GM19328 (cell line): Measurements from ENCODE around the gene TMPRSS4.

ENCODE experiments used
- ATAC-seq: cut with Tn5 transposase; IDR thresholded peaks from one replicate; pipeline ENCODE4 v1.9.1; 2021; ENCODE audit warnings: mild to moderate bottlenecking, moderate library complexity; ENCODE audit not compliant: unreplicated experiment

TMPRSS4 gene

DNA sequence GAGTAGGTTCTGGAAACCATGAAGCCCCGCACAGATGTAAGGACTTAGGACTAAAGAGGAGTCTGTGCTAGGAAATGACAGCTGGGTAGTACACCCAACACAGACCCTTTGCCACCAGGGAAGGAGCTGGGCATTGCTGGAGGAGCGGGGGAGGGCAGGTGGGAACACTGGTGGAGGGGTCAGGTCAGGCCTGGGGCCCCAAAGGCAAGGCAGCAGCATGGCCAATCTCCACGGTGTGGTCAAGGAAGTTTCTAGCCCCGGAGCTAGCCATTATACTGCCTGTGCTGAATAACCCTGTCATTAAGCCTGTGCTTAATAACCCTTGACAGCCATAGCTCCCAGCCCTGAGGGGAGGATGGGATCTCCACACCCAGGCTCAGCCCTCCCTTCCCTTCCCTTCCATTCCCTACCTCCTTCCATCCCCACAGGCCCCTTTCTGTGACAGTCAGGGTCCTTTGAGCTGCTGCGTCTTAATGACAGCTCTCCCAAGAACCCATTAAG is 2.1 kb downstream of the TMPRSS4 start:
- ATAC-seq: no peak

DNA sequence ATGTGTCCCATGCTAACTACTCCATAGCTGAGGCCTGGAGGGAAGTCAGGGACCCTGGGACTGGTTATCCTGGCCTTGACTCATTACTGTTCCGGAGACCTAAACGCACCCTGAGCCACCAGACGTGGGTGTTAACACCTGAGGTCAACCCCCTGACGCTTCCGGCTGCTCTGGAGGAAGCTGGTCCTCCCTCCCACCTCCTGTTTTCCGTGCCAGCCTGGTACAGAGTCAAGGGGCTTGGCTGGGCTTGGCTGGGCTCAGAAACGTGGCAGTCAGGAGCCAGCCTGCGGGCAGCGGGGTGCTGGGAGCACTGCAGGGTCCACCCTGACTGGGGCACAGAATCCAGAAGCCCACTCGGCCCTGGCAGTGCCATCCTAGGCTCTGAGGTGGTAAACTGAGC is 2.6 kb downstream of the TMPRSS4 start:
- no peak for ATAC-seq

DNA sequence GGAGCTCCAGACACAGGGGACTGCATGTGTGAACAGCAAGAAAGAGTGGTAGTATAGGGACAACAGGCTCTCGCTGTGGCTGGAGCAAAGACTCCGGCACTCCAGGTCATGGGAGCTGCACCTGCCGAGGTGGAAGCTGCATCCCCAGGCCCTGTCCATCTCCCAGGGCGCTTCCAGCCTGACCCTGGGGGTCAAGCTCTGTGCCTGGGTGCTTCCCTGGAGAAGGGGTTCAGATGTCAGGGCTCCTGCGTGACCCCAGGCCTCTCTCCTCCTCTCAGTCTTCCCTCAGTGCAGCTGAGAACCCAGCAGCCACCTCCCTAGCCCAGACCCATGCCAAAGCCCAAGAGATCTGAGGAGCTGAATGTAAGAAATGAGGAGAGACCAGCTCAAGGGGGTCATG is 3.4 kb downstream of the TMPRSS4 start:
- ATAC-seq: no peak

DNA sequence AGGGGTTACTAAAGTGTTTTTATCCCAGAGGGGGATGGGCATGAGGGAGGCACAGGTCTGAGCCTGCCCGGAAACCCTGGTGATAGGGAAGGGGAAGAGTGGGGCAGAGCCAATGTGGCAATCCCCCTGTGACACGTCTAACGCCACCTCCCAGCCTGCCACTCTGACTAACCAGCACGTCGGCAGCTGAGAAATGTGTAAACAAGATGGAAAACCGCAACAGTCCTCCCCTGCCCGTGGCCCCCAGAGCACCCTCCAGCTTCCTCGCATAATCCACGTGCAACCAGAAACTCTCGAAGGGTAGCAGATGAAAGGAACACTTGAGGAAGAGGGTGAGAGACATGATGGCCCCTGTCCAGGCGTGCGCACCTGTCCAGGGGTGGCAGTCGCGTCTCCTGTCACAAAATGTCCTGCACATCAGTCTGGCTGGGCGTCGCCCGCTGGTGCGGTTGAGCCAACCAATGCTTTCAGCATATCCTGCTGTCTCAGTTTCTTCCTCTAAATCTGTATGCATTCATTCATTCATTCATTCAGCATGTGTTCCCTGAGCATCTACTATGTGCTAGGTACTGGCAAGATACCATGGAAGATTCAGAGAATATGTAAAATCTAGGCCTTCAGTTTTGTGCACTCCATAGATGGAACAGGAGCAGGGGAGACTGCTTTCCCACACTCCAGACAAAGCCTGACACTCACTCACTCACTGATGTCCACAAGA is 4.5 kb downstream of the TMPRSS4 start:
- ATAC-seq: no peak

DNA sequence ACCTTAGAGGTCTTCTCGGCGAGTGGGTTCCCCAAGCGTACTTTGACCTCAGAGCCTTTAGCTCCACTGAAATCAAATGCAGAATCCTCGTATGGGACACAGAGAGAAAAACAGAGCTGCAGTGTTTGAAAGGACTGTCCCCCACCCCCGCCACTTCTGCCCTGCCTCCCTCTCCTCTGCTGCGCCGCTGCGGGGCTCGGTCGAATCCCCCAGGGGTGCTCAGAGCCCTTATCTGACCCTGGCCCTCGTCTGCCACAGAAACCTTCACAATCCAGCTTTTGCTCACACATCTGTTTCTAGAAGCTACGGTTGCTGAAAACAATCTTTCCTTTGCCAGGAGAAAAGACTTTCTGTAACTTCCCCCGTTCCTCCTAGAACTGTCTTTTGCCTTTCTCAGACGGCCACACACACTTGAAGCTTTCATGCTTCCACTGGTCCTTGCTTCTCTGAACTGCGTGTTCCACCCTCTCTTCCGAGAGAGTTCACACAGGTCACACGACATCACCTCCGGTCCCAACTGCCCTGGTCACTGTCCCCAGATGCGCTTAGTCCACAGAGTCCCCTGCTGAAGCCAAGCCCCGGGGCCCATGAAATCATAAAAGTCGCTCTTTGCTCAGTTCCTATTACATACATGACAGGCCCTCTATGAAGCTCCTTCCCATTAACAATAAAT is 6.1 kb downstream of the TMPRSS4 start:
- ATAC-seq: no peak

DNA sequence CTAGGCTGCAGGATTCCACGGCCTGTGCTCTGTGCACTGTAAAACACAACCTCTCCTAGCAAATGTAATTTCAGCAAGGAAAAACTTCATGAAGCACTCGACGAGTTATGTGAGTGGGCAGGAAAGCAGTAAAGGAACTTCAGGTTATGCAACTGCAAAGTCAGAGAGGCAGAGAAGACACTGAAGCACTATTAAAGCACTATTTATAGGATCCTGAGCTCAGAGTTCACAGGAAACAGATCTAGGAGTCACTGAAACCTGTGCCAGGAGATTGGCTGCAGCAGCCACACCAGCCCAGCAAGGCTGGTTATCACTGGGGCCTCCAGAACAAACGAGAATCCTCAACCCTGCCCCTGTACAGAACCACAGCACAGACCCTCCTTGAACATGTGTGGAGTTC is 7.4 kb downstream of the TMPRSS4 start:
- ATAC-seq: no peak

DNA sequence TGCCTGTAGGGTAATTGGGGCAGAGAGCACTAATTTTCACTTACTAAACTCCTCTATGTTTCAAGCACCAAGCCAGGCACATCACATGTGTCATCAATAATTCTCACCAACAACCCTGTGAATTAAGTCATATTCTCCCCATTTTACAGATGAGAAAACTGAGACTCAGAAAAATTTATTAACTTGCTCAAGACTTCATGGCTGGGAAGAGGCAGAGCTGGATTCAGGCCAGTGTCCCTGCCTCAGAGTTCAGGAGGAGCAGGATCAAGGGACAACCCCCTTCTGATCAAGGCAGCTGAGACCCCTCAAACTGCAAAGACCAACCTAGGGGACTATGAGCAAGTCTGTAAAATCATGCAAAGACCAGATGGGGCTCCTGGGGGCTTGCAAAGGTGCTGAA is 7.8 kb downstream of the TMPRSS4 start:
- ATAC-seq: no peak

DNA sequence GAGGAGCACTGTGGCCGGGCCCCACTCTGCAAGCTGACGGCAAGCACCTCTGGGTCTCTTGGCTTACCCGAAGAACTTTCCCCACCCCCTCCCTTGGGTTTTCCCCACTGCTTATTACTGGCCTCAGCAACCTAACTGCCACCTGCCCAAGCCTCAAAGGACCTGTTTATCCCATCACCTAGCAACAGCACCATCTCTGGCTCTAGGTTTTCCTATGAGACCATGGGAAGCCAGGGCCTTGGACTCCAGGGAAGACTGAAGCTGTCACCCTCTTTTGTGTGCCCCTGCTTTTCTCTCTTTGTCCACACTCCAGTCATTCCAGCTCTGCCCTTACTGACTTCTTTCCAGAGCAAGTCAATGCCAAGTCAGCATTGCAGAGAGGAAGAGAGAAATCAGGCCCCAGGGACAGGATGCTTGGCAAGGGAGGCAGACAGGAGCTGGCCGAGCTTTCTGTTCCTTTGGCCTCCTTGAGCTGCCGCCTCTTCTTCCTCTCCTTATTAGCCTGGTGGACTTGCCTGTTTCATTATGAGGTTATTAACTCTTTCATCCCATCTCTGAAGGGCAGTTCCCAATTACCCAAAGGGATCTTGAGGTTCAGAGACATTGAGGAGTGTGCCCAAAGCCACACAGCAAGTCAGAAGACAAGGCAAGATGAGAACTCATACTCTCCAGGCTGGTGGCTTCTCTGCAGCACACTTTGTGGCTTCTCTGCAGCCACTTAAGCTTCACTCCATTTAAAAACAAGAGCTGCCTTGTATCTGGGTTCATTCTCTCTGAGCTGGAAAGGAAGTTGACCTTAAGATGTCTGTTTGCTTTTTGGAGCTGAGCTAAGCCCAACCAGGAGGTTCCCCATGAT is 10.3 kb downstream of the TMPRSS4 start, which contains the start of gene SMIM35:
SMIM35 (minus strand) TSS at position 51 of the 856 bp plus-strand sequence. CDS start 206 bp downstream, outside the sequence.
- ATAC-seq: no peak

DNA sequence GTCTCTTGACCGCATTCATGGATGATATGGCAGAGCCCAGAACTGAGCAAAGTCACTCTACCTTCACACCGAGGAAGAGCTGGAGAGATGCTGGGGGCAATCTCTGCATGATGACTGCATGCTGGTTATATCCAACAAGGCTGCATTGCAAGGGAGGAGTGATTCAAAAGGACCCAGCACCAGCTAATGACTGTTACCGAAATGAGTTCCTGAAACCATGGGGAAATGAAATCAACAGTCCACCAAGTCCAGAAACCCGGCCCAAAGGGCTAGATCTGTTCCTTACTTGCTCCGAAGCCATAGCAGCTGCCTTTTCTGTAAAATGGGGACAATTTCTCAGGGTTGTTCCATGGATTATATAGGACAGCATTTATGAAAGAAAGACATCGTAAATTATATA is 11.1 kb downstream of the TMPRSS4 start:
- ATAC-seq: no peak

DNA sequence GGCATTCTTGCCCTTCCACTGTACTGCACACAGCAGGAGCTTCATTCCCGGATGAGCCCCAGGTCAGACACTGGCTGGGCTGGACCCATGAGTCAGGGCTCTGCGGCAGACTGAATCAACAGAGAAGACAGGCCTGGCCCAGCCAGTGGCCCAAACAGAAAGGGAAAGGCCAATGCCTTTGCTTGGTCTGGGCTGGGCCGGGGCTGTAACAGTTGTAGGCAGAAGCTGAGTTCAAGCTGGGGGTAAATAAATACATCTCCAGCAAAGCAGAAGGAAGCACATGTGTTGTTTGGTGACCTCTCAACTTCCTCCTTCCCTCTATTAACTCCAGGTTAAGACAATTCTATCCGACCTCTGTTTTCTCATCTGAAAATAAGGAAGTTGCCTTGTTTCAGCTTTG is 11.7 kb downstream of the TMPRSS4 start:
- ATAC-seq: no peak

DNA sequence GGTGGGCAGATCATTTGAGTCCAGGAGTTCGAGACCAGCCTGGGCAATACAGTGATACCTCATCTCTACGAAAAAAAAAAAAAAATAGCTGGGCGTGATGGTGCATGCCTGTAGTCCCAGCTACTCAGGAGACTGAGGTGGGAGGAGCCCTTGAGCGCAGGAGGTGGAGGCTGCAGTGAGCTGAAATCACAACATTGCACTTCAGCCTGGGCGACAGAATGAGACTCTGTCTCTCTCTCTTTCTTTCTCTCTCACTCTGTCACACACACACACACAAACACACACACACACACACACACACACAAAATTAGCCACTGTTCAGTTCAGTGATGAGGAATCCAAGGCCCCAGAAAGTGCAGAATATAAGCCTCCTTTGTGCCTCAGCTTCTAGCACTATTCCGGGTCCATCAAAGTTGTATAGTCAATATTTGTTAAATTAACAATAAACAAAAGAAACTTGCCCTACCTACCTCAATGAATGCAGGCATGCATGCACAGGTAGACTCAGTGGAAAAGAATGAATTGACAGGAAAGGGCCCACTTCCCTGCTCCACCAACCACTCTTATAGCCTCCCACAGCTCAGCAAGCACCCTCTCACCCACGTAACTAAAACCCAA is 13.8 kb downstream of the TMPRSS4 start:
- no peak for ATAC-seq

DNA sequence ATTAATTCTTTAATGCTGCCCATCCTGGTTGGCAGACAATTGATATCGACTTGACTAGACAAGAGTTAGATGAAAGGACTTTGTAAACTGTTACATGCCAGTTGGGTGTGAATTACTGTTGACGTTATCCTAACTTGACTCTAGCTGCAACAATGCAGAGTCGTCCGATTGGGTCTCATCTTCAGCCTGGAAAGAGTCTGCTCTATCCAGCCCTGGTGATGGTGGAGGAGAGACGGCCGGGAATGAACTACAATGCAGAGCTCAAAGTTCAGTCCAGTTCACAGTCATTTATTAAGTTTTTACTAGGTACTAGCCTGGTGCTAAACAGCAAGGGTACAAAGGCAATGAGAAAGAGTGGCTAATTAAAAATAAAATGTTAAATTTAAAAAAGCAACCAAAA is 14.8 kb downstream of the TMPRSS4 start:
- no peak for ATAC-seq

DNA sequence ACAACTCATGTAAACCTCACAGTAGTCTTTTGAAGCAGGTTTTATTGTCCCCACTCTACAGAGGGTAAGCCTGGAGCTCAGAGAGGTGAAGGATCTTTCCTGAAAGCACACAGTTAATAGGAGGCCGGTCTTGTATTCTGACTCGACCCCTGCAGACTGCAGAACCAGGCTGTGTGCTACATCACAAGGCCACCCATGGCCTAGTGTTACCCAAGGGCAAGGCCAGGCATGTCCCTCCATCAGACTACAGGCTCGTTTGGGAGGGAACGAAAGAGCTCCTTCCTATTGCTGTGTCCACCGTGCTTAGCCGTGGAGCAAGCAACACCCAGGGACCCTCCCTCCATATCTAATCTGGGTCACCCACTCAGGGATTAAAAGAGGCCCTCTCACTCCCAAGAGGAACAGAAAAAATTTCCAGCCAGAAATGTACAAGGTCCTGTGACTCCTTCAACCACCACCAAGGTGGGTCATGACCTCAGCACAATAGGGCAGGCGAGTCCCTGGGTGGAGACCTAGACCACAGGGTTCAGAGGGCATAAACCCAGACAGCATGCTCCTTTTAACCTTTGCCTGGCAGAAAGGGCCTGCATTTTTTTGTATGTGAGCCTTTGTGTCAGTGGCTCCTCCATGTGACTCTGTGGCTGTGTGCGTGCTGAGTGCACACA is 16.2 kb downstream of the TMPRSS4 start:
- no peak for ATAC-seq

DNA sequence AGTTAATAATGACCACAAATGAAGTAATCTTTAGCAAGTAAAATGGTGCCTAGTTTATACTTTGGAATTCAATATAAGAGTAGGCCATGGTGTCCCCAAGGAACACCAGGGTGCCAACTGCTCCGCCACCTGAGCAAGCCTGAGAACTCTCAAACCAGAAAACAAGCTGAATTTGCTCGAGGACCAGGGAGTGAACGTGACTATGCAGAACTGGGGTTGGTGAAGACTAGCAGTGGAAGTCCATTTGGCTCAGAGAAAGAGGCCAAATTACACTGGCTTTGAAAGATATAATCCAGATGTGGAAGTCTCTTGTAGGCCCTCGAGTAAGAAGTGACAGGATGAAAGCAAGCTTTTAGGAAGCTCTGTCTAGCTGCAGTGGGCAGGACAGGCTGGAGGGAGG is 18.6 kb downstream of the TMPRSS4 start:
- ATAC-seq: no peak

DNA sequence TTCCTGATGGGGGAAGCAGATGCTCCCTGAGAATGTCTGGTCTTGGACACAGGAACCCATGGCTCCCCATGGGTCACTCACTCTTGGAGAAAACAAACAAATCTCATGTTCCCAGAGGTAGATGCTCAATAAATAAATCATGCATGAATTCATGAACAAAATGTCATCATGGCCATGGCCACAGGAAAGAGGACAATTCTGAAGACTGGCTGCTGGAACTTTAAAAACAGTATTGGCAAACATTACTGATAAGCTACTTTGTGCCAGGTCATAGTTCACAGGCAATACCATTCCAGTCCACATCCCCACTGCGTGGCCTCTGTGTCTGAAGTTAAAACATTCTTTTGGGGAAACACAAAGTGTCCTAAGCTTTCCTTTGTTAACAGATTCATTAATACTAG is 19.1 kb downstream of the TMPRSS4 start:
- no peak for ATAC-seq

DNA sequence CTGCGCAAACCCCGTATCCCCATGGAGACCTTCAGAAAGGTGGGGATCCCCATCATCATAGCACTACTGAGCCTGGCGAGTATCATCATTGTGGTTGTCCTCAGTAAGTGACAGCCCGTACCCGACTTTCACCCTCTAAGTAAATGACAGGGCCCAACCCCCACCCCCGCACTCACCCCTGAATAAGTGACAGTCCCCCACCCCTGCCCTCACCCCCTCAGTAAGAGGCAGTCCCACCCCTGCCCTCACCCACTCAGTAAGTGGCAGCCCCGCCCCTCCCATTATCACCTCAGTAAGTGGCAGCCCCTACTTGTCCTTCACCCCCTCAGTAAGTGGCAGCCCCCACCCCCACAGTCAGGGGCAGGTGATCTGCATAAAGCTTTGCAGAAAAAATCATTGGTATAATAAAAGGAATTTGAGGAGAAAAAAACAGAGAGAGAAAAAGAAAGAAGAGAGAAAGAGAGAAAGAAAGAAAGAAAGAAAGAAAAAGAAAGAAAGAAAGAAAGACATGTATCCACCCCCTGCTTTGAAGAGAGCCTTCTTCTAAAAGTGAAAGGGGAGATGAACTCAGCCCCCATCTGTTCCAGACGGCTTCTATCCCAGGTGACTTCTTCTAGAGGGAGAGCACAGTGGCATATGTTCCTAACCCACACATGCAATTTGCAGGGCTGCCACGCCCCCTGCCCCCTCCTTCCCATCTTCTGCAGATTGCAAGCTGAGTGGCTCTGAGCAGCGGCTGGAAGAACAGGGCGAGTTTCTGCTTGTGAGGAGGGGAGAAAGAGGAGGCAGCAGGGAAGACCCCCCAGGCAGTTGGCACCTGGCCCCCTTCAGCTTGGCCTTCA is 22.3 kb downstream of the TMPRSS4 start:
- no peak for ATAC-seq

DNA sequence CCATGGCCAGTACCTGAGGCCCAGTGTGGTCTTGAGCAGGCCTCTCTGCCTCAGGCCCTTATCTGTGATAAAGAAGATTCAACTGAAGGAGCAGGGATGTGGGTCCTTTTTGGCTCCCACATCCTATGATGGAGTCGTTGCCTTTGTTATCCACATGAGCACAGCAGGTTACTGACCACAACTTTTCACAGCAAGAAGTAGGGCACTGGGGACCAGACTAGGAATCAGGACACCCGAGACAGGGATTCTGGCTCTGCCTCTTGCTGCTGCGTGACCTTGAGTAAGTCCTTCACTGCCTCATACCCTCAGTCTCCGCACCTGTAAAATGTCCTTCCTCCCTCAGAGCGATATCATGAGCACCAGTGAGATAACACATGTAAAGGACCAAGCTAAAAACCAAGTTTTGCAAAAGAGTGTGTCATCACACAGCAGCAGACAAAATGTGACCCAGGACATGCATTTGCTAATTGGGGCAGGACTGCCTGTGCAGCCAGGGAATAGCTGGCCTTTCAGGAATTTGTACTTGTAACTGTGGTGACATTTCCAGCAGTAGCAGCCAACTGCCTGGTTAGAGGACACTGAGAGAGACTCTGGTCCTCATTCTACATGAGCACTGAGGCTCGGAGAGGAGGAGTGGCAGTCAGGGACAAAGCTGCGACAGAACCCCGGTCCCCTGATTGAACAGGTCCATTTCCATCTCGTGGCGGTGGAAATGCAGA is 23.1 kb downstream of the TMPRSS4 start:
- ATAC-seq: no peak

DNA sequence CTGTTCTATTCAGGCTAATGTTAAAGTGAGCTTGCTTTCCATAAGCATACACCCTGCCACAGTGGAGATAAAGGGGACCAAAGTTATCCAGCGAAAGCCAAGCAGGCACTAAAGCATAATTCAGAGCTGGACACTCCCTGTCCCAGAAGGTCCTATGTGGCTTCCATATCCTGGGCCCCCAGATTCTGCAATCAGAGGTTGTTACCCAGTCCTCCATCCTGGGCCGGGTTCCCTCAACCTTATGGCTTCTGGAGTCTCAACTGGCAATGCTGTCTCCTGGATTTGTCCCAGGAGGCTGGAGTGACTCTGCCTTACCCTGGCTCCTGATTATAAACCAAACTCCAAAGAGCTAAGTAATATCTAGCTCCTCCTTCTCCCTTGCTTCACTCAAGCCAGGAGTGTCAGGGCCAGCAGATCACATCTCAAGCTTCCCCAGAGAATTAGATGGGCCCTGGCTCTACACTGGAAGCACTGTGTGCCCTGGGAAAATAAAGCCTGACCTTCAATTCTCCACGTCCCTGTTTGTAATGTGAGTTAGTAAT is 23.9 kb downstream of the TMPRSS4 start:
- no peak for ATAC-seq
